HEK293 (cell line): ENCODE measurements around the gene FLT3LG.

Source experiments
- CTCF ChIA-PET: fragments of 350-600 bp; formaldehyde crosslinking; extraction: SDS; loops from one replicate; lab custom pipeline; 2021; ENCODE audit warnings: antibody characterized with exemption; lab: Yijun Ruan, JAX
- POLR2A ChIA-PET: fragments of 300-600 bp; formaldehyde crosslinking; extraction: SDS; loops from one replicate; lab custom pipeline; 2020; ENCODE audit warnings: antibody characterized with exemption, inconsistent platforms; lab: Yijun Ruan, JAX
- H3K27ac ChIP-seq: fragments of 200-500 bp; sonication (Bioruptor generic); 2 replicates; pipeline ENCODE4 v1.5.1; 2014; ENCODE audit warnings: low read depth, low read length, control low read depth, inconsistent platforms; ENCODE audit errors: extremely low read depth
- H3K36me3 ChIP-seq, 2 experiments: fragments of 200-500 bp in 1 of 2; sonication (Bioruptor generic) in 1 of 2; 1 replicate in 1 of 2; 2 replicates in 1 of 2; pipeline ENCODE4 v1.5.1; 2014 to 2017; ENCODE audit warnings: inconsistent platforms in 2 of 2, low read length in 2 of 2; ENCODE audit not compliant: control insufficient read depth in 2 of 2, insufficient read depth in 1 of 2
- H3K4me1 ChIP-seq: fragments of 200-500 bp; sonication (Bioruptor generic); 2 replicates; pipeline ENCODE4 v1.5.1; 2014; ENCODE audit warnings: mild to moderate bottlenecking, low read length, inconsistent platforms; ENCODE audit not compliant: control insufficient read depth, insufficient read depth
- H3K4me3 ChIP-seq: 2 replicates; pipeline ENCODE4 v1.5.1; 2011; ENCODE audit warnings: low read depth, mild to moderate bottlenecking, control low read depth, low read length, moderate library complexity
- H3K9me3 ChIP-seq: fragments of 200-500 bp; sonication (Bioruptor generic); 2 replicates; pipeline ENCODE4 v1.5.1; 2014; ENCODE audit warnings: low read depth, low read length, inconsistent platforms; ENCODE audit not compliant: control insufficient read depth, insufficient read depth
- BCL6B ChIP-seq: fragments of 450-650 bp; formaldehyde crosslinking; IDR thresholded peaks from 2 replicates; pipeline ENCODE4 v1.5.1; 2017; ENCODE audit warnings: missing biosample characterization, missing genetic modification characterization
- GLIS1 ChIP-seq: fragments of 450-650 bp; formaldehyde crosslinking; IDR thresholded peaks from 2 replicates; pipeline ENCODE4 v1.5.1; 2016; ENCODE audit warnings: missing biosample characterization, missing genetic modification characterization
- IKZF3 ChIP-seq: fragments of 450-650 bp; IDR thresholded peaks from 2 replicates; pipeline ENCODE4 v1.5.0; 2018; ENCODE audit warnings: missing biosample characterization, mild to moderate bottlenecking, missing genetic modification characterization, moderate library complexity
- INSM2 ChIP-seq: fragments of 450-650 bp; formaldehyde crosslinking; IDR thresholded peaks from 2 replicates; pipeline ENCODE4 v1.5.1; 2016; ENCODE audit warnings: missing biosample characterization, missing genetic modification characterization
- KLF1 ChIP-seq: fragments of 450-650 bp; formaldehyde crosslinking; IDR thresholded peaks from 2 replicates; pipeline ENCODE4 v1.5.1; 2016; ENCODE audit warnings: missing biosample characterization, missing genetic modification characterization
- KLF8 ChIP-seq: fragments of 450-650 bp; formaldehyde crosslinking; IDR thresholded peaks from 2 replicates; pipeline ENCODE4 v1.5.1; 2016; ENCODE audit warnings: missing biosample characterization, missing genetic modification characterization
- PRDM1 ChIP-seq: fragments of 450-650 bp; formaldehyde crosslinking; IDR thresholded peaks from 2 replicates; pipeline ENCODE4; 2016; ENCODE audit warnings: missing biosample characterization, missing genetic modification characterization
- PRDM6 ChIP-seq: fragments of 450-650 bp; formaldehyde crosslinking; IDR thresholded peaks from 2 replicates; pipeline ENCODE4 v1.5.1; 2017; ENCODE audit warnings: missing biosample characterization, missing genetic modification characterization
- REPIN1 ChIP-seq: fragments of 450-650 bp; formaldehyde crosslinking; IDR thresholded peaks from 2 replicates; pipeline ENCODE4 v1.5.1; 2017; ENCODE audit warnings: missing biosample characterization, missing genetic modification characterization, low read depth
- SP7 ChIP-seq: fragments of 450-650 bp; formaldehyde crosslinking; IDR thresholded peaks from 2 replicates; pipeline ENCODE4 v1.5.1; 2016; ENCODE audit warnings: missing biosample characterization, missing genetic modification characterization
- ZBTB21 ChIP-seq: fragments of 450-650 bp; formaldehyde crosslinking; IDR thresholded peaks from 2 replicates; pipeline ENCODE4 v1.5.1; 2017; ENCODE audit warnings: missing biosample characterization, missing genetic modification characterization
- ZBTB6 ChIP-seq: fragments of 450-650 bp; formaldehyde crosslinking; IDR thresholded peaks from 2 replicates; pipeline ENCODE4 v1.5.1; 2017; ENCODE audit warnings: missing biosample characterization, missing genetic modification characterization
- ZFP69B ChIP-seq: fragments of 450-650 bp; formaldehyde crosslinking; IDR thresholded peaks from 2 replicates; pipeline ENCODE4 v1.5.1; 2016; ENCODE audit warnings: missing biosample characterization, missing genetic modification characterization
- ZNF155 ChIP-seq: fragments of 450-650 bp; formaldehyde crosslinking; IDR thresholded peaks from 2 replicates; pipeline ENCODE4 v1.5.1; 2016; ENCODE audit warnings: missing biosample characterization, missing genetic modification characterization
- ZNF23 ChIP-seq: fragments of 450-650 bp; formaldehyde crosslinking; IDR thresholded peaks from 2 replicates; pipeline ENCODE4 v1.5.1; 2016; ENCODE audit warnings: missing biosample characterization, missing genetic modification characterization, borderline replicate concordance
- ZNF274 ChIP-seq, 2 experiments: fragments of 200-500 bp in 1 of 2; fragments of 450-650 bp in 1 of 2; sonication (Bioruptor generic) in 1 of 2; formaldehyde crosslinking in 1 of 2; IDR thresholded peaks; 2 replicates each; pipeline versions ENCODE4 v1.5.1 to v1.6.1; 2014 to 2016; ENCODE audit warnings: borderline replicate concordance in 1 of 2, inconsistent platforms in 1 of 2, low read length in 1 of 2, missing biosample characterization in 1 of 2, missing genetic modification characterization in 1 of 2
- ZNF280D ChIP-seq: fragments of 450-650 bp; formaldehyde crosslinking; IDR thresholded peaks from 2 replicates; pipeline ENCODE4 v1.5.1; 2016; ENCODE audit warnings: missing biosample characterization, missing genetic modification characterization
- ZNF324 ChIP-seq: fragments of 450-650 bp; formaldehyde crosslinking; IDR thresholded peaks from 2 replicates; pipeline ENCODE4 v1.5.1; 2016; ENCODE audit warnings: missing biosample characterization, missing genetic modification characterization
- ZNF354C ChIP-seq: fragments of 450-650 bp; formaldehyde crosslinking; IDR thresholded peaks from 2 replicates; pipeline ENCODE4 v1.5.1; 2016; ENCODE audit warnings: missing biosample characterization, missing genetic modification characterization, low read depth, borderline replicate concordance
- ZNF366 ChIP-seq: fragments of 450-650 bp; formaldehyde crosslinking; conservative IDR thresholded peaks from 2 replicates; pipeline ENCODE4 v1.5.1; 2016; ENCODE audit warnings: missing biosample characterization, missing genetic modification characterization
- ZNF514 ChIP-seq: fragments of 450-650 bp; formaldehyde crosslinking; IDR thresholded peaks from 2 replicates; pipeline ENCODE4 v1.5.1; 2016; ENCODE audit warnings: missing biosample characterization, missing genetic modification characterization
- ZNF629 ChIP-seq: fragments of 450-650 bp; formaldehyde crosslinking; IDR thresholded peaks from 2 replicates; pipeline ENCODE4 v1.5.1; 2017; ENCODE audit warnings: missing biosample characterization, missing genetic modification characterization
- ZNF704 ChIP-seq: fragments of 450-650 bp; formaldehyde crosslinking; IDR thresholded peaks from 2 replicates; pipeline ENCODE4 v1.5.1; 2016; ENCODE audit warnings: missing biosample characterization, missing genetic modification characterization
- ZNF768 ChIP-seq: fragments of 450-650 bp; formaldehyde crosslinking; IDR thresholded peaks from 2 replicates; pipeline ENCODE4 v1.5.1; 2018; ENCODE audit warnings: missing biosample characterization, mild to moderate bottlenecking, missing genetic modification characterization

Gene FLT3LG

GRCh38 chr19:49499030-49499670 is 25.1 kb downstream of the FLT3LG start (continued):
- TF ChIP-seq PRDM1 (tag by site-specific recombination), result no peak

- ChIA-PET CTCF (interaction anchor here (0.5 to 10.8 kb wide), 32 partner anchors 9 to 1418 kb away, joined by 3 to 299 read pairs (median 4); partner anchors contain the start of genes FLT3LG, IRF3 and RPL13A), POLR2A (interaction anchor here (0.7 to 1.2 kb wide), 5 partner anchors 10 to 77 kb away, joined by 3 to 4 read pairs (median 3); partner anchors contain the start of genes FCGRT and NOSIP)
- H3K9me3 ChIP-seq, result no peaks in the 10 kb centered on the region
- H3K27ac ChIP-seq, result no peak overlapping the region; the same call in 1 of the 2 replicates
- H3K36me3 ChIP-seq, result peaks cover 12 to 23% of the 10 kb centered on the region in 2 experiments
- H3K4me3 ChIP-seq, result no peak overlapping the region
- H3K4me1 ChIP-seq, result no peaks in the 10 kb centered on the region; the same call in 1 of the 2 replicates
- TF ChIP-seq BCL6B (no peak), SP7 (peak; percentile 62), PRDM6 (no peak), ZNF155 (tag by site-specific recombination) (no peak), REPIN1 (tag by site-specific recombination) (no peak), ZBTB21 (peak; percentile 8; the same call in 1 of the 2 replicates), ZNF704 (tag by site-specific recombination) (no peak), ZNF280D (tag by site-specific recombination) (no peak), ZNF23 (tag by site-specific recombination) (no peak), ZNF629 (tag by site-specific recombination) (no peak), ZFP69B (tag by site-specific recombination) (peak; percentile 98), KLF8 (no peak), ZNF354C (tag by site-specific recombination) (no peak), ZBTB6 (tag by site-specific recombination) (no peak), KLF1 (tag by site-specific recombination) (no peak), ZNF366 (tag by site-specific recombination) (no peak), GLIS1 (tag by site-specific recombination) (peak; percentile 96), ZNF274 (IDR thresholded peaks at IDR 0.05; ENCODE audit: low read length) (no peak), ZNF274 (tag by site-specific recombination; IDR thresholded peaks at IDR 0.05; ENCODE audit: borderline replicate concordance) (no peak), INSM2 (tag by site-specific recombination) (no peak), IKZF3 (tag by site-specific recombination) (peak; percentile 38; the same call in 1 of the 2 replicates), ZNF768 (tag by site-specific recombination) (no peak), ZNF514 (tag by site-specific recombination) (no peak), ZNF324 (tag by site-specific recombination) (no peak)
Observed at GRCh38 chr19:49502866-49503581, 29.0 kb downstream of the FLT3LG start.
